Panc1 (cell line): ENCODE results near the gene MRPL43. TPM values are rescaled to one million over a fixed set of nuclear protein-coding genes. Genes with fewer than 3 reads are reported as not detected.

ENCODE experiments used
- ATAC-seq: fragments of 200-7000 bp; cut with Tn5 transposase; 2 replicates; pipeline ENCODE4 v1.9.1; 2020; ENCODE audit warnings: mild to moderate bottlenecking, moderate library complexity
- BruUV-seq: library from RNA; stranded (reverse); fragments of 400-500 nt; replicated peaks from 2 replicates; lab custom pipeline; 2021; lab: Mats Ljungman, UMichigan
- CTCF ChIA-PET: fragments of 300-600 bp; sonication (Branson Sonifier 250); formaldehyde crosslinking; loops from one replicate; lab custom pipeline; 2022; ENCODE audit warnings: antibody characterized with exemption; lab: Charles Lee
- POLR2A ChIA-PET: fragments of 300-600 bp; sonication (Branson Sonifier 250); formaldehyde crosslinking; loops from one replicate; lab custom pipeline; 2022; ENCODE audit warnings: antibody characterized with exemption; lab: Charles Lee
- DNase-seq: peaks from one replicate; pipeline ENCODE4 v3.0.0-alpha.2; 2010; ENCODE audit warnings: low read depth, low spot score
- H3K27ac ChIP-seq: 2 replicates; pipeline ENCODE4 v1.5.1; 2011; ENCODE audit warnings: mild to moderate bottlenecking, low read length, inconsistent platforms
- H3K27me3 ChIP-seq: fragments of 200-500 bp; sonication (Bioruptor generic); 2 replicates; pipeline ENCODE4 v1.6.0; 2014; ENCODE audit warnings: low read length, inconsistent platforms; ENCODE audit not compliant: control insufficient read depth, insufficient read depth
- H3K36me3 ChIP-seq: fragments of 200-500 bp; sonication (Bioruptor generic); 2 replicates; pipeline ENCODE4 v1.5.1; 2014; ENCODE audit warnings: inconsistent platforms, mild to moderate bottlenecking, low read length, moderate library complexity; ENCODE audit not compliant: control insufficient read depth, insufficient read depth
- H3K4me1 ChIP-seq: 2 replicates; pipeline ENCODE4 v1.5.1; 2011; ENCODE audit warnings: inconsistent platforms, mild to moderate bottlenecking, low read length, moderate library complexity; ENCODE audit not compliant: control insufficient read depth, insufficient read depth
- H3K4me3 ChIP-seq, 2 experiments: 2 replicates each; pipeline ENCODE4 v1.5.1; 2011 to 2012; ENCODE audit warnings: low read depth in 2 of 2, low read length in 2 of 2, mild to moderate bottlenecking in 2 of 2, inconsistent platforms in 1 of 2, moderate library complexity in 1 of 2
- H3K9me3 ChIP-seq: fragments of 200-500 bp; sonication (Bioruptor generic); 2 replicates; pipeline ENCODE4 v1.5.1; 2014; ENCODE audit warnings: low read depth, mild to moderate bottlenecking, inconsistent platforms, low read length, moderate library complexity; ENCODE audit not compliant: control insufficient read depth, insufficient read depth
- POLR2AphosphoS5 ChIP-seq: IDR thresholded peaks from 2 replicates; pipeline ENCODE4 v1.6.1; 2012; ENCODE audit warnings: mild to moderate bottlenecking, low read depth, low read length, moderate library complexity
- SIN3A ChIP-seq: IDR thresholded peaks from 2 replicates; pipeline ENCODE4 v1.6.1; 2012; ENCODE audit warnings: low read depth, mild to moderate bottlenecking, low read length, moderate library complexity, borderline replicate concordance; ENCODE audit not compliant: insufficient read depth
- TCF7L2 ChIP-seq: IDR thresholded peaks from 2 replicates; pipeline ENCODE4 v1.6.1; 2011; ENCODE audit warnings: mild to moderate bottlenecking, low read depth, low read length, inconsistent platforms
- in situ Hi-C: cut with HindIII; loops from 2 replicates; pipeline ENCODE4 v1.10.0; 2016; ENCODE audit warnings: low sequenced_read_pairs, low pct_unique_long_range_greater_than_20kb
- intact Hi-C: fragments of 100-400 bp; cut with micrococcal nuclease; formaldehyde crosslinking; loops from one replicate; pipeline ENCODE4 v1.10.0; 2022; ENCODE audit not compliant: unreplicated experiment
- total RNA-seq: library from RNA; stranded (reverse); gene quantifications from one replicate; pipeline ENCODE4 v1.2.1, GENCODE V29; 2021; ENCODE audit not compliant: unreplicated experiment
- TF ChIP-seq, protein P1 (sequence below): fragments of 450-650 bp; IDR thresholded peaks from 2 replicates; pipeline ENCODE4 v1.5.1; 2017; ENCODE audit warnings: mild to moderate bottlenecking
- TF ChIP-seq, protein P2 (sequence below), 2 experiments: IDR thresholded peaks; 2 replicates each; pipeline ENCODE4 v1.6.1; 2011 to 2012; ENCODE audit warnings: low read depth in 2 of 2, control low read depth in 1 of 2, low read length in 1 of 2, mild to moderate bottlenecking in 1 of 2, moderate library complexity in 1 of 2; ENCODE audit not compliant: insufficient read depth in 1 of 2

MRPL43 gene
- total RNA-seq, 1 experiment from 2014 or later: 108 TPM

DNA sequence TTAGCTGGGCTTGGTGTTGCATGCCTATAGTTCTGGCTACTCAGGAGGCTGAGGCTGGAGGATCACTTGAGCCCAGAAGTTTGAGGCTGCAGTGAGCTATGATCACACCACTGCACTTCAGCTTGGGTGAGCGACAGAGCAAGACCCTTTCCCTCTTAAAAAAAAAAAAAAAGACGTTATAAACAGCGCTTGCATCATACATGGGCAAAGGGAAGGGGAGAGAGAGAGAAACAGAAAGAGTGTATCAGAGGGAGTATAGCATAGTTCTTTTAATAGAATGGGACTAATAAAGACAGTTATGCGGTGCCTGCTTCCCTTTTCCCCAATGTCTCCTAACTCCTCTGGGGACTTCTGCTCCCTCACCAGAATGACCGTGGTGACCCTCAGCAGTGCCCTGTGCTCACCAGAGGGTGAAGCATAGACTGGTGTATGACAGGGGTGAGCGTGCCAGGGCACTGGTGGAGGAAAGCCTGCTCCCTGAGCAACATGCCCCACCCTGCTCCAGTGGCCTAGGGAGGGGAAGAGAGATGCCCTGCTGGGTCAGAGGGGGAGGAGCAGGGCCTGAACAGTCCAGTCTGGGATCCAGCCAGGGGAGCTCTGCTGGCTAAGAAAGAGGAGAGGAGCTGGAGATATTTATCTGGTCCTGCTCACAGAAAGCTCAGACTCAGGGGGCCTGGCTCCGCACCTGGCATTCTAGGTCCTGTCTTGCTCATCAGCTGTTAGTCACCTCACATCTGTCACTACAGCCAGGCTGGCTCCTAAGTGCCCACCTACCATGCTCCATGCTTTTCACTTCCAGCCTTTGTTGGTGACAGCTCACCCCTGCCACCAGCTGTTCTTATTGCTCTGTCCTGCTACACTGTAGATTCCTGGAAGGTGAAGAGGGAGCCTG lies 41.4 kb upstream of the MRPL43 start:
- no peak overlapping the region for H3K27ac ChIP-seq
- DNase-seq (no peak), ATAC-seq (no peak)
- in situ Hi-C loops: no loop called here
- H3K36me3 ChIP-seq: no peaks in the 10 kb centered on the region; the same call in 1 of the 2 replicates
- peaks cover 20% of the 10 kb centered on the region for H3K4me1 ChIP-seq
- intact Hi-C loops: no loop called here
- CTCF ChIA-PET: interaction anchor here (0.6 to 1.4 kb wide), 5 partner anchors 9 to 962 kb away, joined by 3 to 7 read pairs (median 4); no protein-coding TSS in a partner anchor
- no peaks in the 10 kb centered on the region for H3K9me3 ChIP-seq
- H3K4me3 ChIP-seq: no peak overlapping the region
- POLR2A ChIA-PET: no interaction called here
- H3K27me3 ChIP-seq: no peaks in the 10 kb centered on the region
- BruUV-seq: no TSS peak
- TF ChIP-seq POLR2AphosphoS5: no peak
- TF ChIP-seq, protein P1, sequence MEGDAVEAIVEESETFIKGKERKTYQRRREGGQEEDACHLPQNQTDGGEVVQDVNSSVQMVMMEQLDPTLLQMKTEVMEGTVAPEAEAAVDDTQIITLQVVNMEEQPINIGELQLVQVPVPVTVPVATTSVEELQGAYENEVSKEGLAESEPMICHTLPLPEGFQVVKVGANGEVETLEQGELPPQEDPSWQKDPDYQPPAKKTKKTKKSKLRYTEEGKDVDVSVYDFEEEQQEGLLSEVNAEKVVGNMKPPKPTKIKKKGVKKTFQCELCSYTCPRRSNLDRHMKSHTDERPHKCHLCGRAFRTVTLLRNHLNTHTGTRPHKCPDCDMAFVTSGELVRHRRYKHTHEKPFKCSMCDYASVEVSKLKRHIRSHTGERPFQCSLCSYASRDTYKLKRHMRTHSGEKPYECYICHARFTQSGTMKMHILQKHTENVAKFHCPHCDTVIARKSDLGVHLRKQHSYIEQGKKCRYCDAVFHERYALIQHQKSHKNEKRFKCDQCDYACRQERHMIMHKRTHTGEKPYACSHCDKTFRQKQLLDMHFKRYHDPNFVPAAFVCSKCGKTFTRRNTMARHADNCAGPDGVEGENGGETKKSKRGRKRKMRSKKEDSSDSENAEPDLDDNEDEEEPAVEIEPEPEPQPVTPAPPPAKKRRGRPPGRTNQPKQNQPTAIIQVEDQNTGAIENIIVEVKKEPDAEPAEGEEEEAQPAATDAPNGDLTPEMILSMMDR: no peak
- TF ChIP-seq, protein P2, sequence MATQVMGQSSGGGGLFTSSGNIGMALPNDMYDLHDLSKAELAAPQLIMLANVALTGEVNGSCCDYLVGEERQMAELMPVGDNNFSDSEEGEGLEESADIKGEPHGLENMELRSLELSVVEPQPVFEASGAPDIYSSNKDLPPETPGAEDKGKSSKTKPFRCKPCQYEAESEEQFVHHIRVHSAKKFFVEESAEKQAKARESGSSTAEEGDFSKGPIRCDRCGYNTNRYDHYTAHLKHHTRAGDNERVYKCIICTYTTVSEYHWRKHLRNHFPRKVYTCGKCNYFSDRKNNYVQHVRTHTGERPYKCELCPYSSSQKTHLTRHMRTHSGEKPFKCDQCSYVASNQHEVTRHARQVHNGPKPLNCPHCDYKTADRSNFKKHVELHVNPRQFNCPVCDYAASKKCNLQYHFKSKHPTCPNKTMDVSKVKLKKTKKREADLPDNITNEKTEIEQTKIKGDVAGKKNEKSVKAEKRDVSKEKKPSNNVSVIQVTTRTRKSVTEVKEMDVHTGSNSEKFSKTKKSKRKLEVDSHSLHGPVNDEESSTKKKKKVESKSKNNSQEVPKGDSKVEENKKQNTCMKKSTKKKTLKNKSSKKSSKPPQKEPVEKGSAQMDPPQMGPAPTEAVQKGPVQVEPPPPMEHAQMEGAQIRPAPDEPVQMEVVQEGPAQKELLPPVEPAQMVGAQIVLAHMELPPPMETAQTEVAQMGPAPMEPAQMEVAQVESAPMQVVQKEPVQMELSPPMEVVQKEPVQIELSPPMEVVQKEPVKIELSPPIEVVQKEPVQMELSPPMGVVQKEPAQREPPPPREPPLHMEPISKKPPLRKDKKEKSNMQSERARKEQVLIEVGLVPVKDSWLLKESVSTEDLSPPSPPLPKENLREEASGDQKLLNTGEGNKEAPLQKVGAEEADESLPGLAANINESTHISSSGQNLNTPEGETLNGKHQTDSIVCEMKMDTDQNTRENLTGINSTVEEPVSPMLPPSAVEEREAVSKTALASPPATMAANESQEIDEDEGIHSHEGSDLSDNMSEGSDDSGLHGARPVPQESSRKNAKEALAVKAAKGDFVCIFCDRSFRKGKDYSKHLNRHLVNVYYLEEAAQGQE (IDR thresholded peaks at IDR 0.05; ENCODE audit: insufficient read depth in 1 of 2, low read depth in 2 of 2, low read length in 1 of 2): no peak
- no peak for TF ChIP-seq SIN3A
- no peak for TF ChIP-seq TCF7L2

DNA sequence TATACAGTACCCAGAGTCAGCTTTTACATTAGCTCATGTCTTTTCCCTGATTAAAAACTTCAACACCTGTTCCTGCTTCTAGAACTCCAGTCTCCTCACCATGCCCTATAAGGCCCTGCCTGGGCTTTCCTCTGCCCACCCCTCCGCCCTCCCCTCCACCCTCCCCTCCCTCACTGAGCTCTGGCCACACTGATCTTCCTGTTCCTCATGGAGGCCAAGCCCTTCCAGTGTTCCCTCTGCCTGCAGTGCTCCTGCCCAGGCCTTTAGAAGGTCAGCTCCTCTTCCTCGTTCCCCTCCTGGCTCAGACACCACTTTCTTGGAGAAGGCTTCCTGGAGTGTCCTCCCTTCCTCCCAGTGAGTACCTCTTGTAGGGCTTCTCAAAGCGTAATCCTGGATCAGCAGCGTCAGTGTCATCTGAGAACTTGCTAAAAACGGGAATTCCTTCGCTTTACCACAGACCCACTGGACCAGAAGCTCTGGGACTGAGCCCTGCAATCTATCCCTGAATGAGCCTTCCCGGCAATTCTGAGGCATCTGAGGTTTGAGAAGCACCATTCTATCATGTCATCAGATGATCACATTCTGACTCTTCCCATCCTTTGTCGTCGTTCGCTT lies 39.9 kb upstream of the MRPL43 start:
- in situ Hi-C loops: no loop called here
- Histone ChIP-seq H3K27ac (no peak overlapping the region), H3K4me3 (no peak overlapping the region), H3K36me3 (no peaks in the 10 kb centered on the region; the same call in 1 of the 2 replicates), H3K27me3 (no peaks in the 10 kb centered on the region), H3K9me3 (no peaks in the 10 kb centered on the region), H3K4me1 (peaks cover 9% of the 10 kb centered on the region)
- no TSS peak for BruUV-seq
- intact Hi-C loops: no loop called here
- DNase-seq (no peak), ATAC-seq (no peak)
- no peak for TF ChIP-seq POLR2AphosphoS5
- TF ChIP-seq SIN3A: no peak
- TF ChIP-seq, protein P1: no peak
- no peak for TF ChIP-seq TCF7L2
- TF ChIP-seq, protein P2 (IDR thresholded peaks at IDR 0.05; ENCODE audit: insufficient read depth in 1 of 2, low read depth in 2 of 2, low read length in 1 of 2): no peak
- CTCF ChIA-PET: no interaction called here
- POLR2A ChIA-PET: no interaction called here
